Epithelial cell of proximal tubule (primary cell): ENCODE results near the gene ACP1. TPM values are rescaled to one million over a fixed set of nuclear protein-coding genes. Genes with fewer than 3 reads are reported as not detected.
"Not testable (repeated sequence)": the region's sequence is repeated elsewhere in the genome, so short reads cannot be mapped to it uniquely, and the experiment has no call there.

Source experiments
- DNase-seq: peaks from one replicate; pipeline ENCODE4 v3.0.0-alpha.2; 2011; ENCODE audit warnings: low read depth
- H3K4me3 ChIP-seq: 2 replicates; pipeline ENCODE4 v1.5.1; 2011; ENCODE audit warnings: low read depth, mild to moderate bottlenecking, low read length
- CTCF ChIP-seq: conservative IDR thresholded peaks from 2 replicates; pipeline ENCODE4 v1.5.1; 2012; ENCODE audit warnings: low read depth, mild to moderate bottlenecking, low read length
- total RNA-seq: library from RNA; depleted of rRNA; stranded (reverse); fragments of >200 nt; gene quantifications from 2 replicates; pipeline ENCODE4 v1.2.3, GENCODE V29; 2015

Gene ACP1
- total RNA-seq, 1 donor from 2014 or later: 111 TPM

GRCh38 chr2:309148-309953 lies 44.6 kb downstream of the ACP1 start:
- DNase-seq: no peak
- TF ChIP-seq CTCF: no peak
- no peak overlapping the region for H3K4me3 ChIP-seq

- H3K4me3 ChIP-seq: no peak overlapping the region
- no peak for TF ChIP-seq CTCF
- no peak for DNase-seq
These were observed 45.3 kb downstream of the ACP1 start for GRCh38 chr2:309954-310510.

GRCh38 chr2:310994-311393 lies 46.2 kb downstream of the ACP1 start:
- no peak overlapping the region for H3K4me3 ChIP-seq
- no peak for DNase-seq
- no peak for TF ChIP-seq CTCF

- DNase-seq: no peak
- TF ChIP-seq CTCF: no peak
- H3K4me3 ChIP-seq: no peak overlapping the region
These were observed 49.2 kb downstream of the ACP1 start for GRCh38 chr2:313991-314390.

- DNase-seq: no peak
- no peak for TF ChIP-seq CTCF
- no peak overlapping the region for H3K4me3 ChIP-seq
These were observed 50.0 kb downstream of the ACP1 start for GRCh38 chr2:314561-315336.

GRCh38 chr2:315925-316324 lies 51.2 kb downstream of the ACP1 start:
- not testable (repeated sequence) for DNase-seq, H3K4me3 ChIP-seq

GRCh38 chr2:316381-316780 lies 51.6 kb downstream of the ACP1 start:
- no peak for TF ChIP-seq CTCF
- no peak for DNase-seq
- H3K4me3 ChIP-seq: no peak overlapping the region
